NCI-H526 treated with DMSO at 0.1 percent for 48 hours (cell line): ENCODE results near the gene SLC19A1.
"Not testable (repeated sequence)": the region's sequence is repeated elsewhere in the genome, so short reads cannot be mapped to it uniquely, and the experiment has no call there.

Experiments used
- DNase-seq: peaks from one replicate; lab custom pipeline; 2025; lab: John Stamatoyannopoulos, UW

The SLC19A1 gene

DNA sequence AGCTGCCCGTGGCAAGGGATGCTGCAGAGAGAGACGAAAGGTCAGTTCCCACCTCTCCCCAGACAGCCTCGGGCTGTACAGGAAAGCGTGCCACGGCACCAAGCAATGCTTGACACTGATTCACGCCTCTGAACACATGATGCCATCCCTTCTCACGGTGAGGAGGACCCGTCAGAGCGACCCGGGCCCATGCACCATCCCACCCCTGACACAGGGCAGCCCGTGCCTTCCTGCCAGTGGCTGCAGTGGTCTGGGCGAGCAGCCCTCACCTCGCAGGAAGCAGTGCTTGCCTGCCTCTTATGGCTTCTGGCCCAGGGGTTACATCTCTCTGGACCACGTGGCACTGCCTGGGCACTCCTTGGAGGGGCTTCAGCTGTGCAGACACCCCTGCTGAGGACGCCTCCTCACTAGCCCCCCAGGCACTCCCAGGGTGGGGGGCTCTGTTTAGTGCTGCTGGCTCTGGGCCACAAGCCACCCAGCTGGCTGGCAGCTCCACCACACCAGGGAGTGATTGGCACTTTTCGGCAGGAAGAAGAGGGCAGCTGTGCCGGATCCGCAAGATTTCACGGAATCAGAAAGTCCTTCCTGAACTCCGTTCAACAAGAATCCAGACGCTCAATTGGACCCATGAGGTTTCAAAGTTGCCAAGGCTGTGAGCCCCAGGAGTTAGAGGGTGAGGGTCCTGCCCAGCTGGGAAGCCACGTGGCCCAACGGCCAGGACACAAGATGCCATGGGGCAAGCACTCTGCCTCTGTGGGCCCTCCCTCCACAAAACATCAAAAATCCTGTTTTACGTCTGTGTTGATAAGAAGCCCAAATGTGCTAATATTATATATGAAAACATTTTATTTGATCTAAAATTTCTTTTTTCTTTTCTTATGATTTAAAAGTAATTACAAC, 34.8 kb upstream of the SLC19A1 start:
- DNase-seq: no peak

DNA sequence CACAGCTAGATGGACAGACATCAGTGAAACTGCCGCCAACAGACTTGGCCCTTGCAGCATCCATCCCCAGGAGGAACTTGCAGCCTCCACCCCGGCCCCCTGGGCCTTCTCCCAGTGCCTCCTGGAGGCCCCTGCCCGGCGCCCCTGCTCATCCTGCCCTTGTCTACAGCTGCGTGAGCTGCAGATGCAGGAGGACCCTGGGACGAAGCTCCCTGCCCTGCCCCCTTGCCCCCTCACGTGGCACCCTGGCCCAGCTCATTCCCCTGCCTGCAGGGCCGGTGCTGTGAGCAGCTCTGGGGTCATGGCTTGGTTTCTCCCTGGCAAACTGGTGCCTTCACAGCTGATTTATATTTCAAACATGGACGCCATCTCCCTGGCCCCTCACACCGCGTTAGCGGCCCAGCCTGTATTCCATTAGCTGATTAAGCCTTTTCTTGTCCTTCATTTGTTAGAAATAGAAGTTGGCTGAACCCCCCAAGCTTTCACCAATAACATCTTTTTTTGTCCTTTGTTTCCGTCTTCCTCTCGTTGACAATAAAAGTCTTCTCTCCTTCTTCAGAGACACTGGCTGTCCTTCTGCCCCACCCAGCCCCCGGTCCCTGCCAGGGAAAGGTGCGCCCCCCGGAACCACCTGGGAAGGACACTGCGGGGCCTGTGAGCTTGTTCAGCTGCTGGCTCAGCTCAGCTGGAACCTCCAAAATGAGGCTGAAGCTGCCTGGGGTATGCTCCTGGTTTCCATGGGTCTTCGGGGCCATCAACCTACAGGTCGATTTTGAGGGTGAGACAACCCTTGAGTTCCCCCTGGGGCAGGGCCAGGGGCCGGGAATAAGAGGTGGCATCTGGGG, 34.0 kb upstream of the SLC19A1 start:
- no peak for DNase-seq

DNA sequence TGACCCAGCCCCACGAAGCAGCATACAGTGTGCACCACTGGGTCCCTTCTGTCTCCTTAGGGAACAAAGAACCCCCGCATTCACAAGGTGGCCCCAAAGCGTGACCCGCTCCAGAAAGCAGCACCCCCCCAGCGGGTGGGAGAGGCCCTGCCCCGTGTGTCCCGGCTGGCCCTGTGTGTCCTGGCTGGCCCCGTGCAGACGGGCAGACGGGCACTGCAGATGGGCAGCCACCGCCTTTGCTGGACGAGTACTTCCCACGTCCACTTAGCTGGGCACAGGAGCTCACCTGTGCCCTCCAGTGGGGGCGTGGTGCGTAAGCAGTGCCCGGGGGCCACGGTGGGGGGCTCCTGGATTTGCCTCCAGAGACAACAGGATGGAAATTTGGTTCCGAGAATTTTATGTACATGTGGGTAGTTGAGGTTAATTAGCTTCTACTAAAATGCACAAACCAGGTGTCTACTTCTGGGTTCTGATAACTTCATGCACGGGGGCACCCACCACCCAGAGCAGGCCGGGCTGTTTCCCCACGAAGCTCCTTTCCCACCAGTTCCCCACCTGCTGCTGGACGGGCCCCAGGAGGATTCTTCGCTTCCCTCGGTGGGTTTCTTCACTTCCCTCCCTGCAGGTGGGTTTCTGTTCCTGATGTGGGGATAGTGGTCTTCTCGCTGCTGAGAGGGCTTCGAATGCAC, 33.2 kb upstream of the SLC19A1 start:
- DNase-seq: no peak

DNA sequence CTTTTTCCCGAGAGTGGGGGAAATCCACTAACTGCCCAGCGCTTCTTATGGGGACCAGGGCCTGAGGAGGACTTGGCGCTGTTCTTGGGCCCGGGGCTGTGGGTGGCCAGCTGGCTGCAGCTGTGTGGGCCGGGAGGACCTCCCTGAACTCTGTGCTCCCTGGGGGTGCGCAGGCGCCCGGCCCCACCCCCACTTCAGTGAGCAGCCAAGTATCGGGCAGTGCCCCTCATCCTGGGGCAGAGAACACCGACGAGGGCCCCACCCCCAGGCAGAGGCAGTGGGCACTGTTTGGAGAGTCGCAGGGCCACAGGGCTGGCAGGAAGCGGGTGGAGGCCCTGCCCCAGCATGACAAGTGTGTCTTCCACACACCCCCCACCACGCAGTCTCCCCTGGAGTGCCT, 32.5 kb upstream of the SLC19A1 start:
- no peak for DNase-seq

DNA sequence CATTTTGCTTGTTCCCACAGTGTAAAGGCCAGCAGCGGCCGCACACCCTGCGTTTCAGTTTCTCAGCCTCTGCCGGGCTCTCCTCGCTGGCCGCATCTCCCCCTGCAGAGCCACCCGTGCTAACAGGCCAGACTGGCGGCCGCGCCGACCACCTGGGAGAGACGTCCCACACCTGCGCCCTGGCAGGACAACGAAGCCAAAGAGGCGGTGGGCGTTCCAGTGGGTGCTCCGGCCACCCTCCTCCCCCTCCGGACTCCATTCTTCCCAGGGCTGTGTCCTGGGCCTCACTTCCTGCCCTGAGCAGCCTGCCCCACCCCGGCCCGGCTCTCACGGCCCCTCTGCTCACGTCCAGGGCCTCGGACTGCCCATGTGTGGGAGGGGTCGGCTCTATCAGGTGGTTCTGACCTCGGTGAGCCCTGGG, 31.9 kb upstream of the SLC19A1 start:
- DNase-seq: no peak

DNA sequence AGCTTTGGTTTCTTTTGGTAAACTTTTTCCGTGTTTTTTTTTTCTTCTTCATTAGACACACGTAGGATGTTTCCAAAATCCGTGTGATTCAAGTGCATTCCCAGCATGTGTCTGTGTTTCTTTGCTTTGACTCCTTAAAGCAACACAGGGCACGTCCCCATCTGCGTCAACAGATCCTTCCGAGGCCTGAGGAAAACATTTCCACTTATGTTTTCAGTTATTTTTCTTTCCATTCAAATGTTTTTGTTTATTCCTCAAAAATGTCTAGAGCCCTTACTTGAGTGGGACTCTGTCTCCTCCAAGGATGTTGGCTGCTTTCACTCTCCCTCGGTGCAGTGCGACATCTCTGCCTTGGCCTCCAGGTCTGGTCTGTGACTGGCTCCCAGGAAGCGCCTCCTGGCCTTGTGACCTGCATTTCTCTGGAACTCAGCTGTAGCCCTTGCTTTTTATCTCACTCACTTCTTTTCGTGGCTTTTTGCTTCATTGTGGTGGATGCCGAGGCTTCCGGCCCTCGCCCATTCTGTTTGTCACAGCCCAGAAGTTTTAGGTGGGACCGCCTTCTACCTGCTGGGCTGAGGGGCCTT, 31.3 kb upstream of the SLC19A1 start:
- DNase-seq: no peak

DNA sequence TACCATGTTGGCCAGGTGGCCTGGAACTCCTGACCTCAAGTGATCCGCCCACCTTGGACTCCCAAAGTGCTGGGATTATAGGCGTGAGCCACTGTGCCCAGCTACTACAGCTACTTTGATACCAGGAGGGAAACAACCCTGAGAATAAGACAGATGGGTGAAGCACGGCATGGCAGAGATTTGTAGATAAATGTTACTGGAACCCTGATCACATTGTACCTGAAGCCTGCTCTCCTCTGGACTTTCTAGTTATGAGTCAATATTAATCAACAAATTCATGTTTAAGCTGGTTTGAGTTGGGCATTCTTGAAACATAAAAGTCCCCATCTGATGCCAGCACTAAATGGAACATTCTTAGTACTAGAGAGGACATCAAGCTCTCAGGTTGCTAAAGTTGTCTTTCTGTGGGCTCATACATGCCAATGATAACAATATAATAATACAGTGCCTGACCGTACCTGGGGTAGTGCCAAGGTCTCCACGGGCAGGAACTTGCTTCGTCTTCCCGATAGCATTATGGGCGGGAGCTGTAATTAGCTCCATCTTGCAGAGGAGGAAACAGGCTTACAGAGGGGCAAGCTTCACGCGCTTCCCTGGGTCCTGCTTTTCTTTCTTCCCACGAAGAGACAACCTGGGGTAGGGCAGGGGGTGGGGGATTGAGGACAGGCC, 30.7 kb upstream of the SLC19A1 start:
- no peak for DNase-seq

DNA sequence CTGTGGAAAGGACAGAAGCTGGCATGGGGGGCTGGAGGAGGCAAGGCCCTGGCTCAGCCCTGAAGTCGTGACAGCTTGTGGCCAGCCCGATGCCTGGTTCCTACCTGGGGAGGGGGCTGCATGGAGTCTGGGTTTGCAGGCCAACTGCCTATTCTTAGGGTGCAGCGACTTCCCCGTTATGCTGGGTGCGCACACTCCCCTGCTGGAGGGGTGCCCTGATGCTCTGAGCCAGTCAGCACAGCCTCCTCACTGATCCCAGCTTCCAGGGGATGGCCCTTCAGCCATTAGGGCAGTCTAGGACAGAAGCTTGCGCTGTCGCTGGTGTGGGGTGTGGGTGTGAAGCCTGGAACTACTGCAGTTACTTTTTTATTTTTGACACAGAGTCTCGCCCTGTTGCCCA, 30.0 kb upstream of the SLC19A1 start:
- no peak for DNase-seq

DNA sequence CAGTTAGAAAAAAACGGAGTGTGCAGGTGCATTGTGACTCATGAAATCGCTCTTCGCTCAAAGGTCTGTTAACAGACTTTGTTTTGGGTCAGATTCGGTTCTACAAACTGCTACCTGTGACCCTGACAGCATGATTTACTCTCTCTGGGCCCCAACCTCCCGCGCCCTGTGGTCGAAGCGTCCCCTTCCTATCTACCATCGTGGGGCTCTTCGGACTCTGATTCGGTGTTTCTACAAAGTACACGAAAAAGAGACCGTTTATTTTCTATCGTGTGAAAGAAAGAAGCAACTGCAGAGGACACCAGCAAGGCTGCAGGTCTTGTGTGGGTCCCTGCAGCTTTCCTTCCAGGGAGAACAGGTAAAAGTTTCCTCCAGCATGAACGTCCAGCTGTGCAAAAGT, 29.4 kb upstream of the SLC19A1 start:
- no peak for DNase-seq

DNA sequence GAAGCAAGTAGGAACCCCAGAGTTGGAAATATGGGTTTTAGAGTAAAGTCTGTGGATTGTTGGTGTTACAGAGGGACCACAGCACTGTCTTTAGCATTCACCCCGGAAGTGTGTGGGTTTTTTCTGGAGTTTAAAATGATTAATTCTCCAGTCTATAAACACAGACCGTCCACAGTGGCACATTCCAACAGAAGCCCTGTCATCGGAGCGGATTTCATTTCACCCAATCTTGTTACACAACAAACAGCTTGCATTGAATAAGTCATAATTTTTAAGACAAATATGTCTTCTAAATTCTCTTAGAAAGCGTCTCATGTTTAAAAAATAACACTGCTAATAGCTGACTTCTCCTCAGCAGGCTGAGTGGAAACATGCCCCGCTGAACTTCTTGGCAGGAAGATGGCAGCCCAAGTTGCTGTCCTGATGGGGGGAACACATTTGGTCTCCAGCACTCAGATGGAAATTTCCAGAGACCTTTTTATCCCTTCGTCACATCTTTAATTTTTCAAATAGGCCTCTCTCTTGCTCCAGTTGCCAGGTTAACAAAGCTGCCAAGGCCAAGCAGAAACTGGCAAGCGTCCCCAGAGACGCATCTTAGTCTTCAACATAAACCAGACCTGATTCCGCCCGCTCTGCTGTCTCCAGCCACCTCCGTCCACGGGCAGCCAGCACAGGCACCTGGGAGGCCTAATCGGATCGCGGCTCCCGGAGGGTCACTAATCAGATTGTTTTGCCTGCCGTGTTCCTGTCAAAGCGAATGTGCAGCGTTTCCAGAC, 28.8 kb upstream of the SLC19A1 start:
- no peak for DNase-seq

DNA sequence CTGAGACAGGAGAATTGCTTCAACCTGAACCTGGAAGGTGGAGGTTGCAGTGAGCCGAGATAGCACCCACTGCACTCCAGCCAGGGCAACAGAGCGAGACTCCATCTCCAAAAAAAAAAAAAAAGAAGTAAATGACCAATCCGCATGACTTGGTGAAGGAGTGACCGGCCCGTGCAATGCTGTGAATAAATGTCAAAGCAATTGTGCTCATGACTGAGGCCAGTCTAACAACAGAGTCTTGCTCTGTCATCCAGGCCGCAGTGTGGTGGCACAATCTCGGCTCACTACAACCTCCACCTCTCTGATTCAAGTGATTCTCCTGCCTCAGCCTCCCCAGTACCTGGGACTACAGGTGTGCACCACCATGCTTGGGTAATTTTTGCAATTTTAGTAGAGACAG, 27.8 kb upstream of the SLC19A1 start:
- no peak for DNase-seq

DNA sequence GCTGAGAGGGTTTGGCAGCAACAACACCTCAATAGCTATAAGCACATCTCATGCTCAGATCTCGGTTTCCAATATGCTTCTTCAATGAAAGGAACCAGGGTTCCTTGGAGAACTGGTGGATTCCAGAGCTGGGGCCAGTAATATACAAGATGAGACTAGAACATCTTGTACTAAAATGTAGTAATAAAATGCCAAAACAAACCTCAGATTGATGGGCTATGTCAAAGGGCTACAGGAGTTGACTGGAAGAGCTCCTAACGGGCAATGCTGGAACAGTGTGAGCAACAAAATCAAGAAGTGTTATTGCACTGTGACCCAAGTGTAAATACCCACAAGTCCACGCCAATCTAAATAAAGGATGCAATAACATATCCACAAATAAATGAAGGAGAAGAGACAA, 26.1 kb upstream of the SLC19A1 start:
- no peak for DNase-seq

DNA sequence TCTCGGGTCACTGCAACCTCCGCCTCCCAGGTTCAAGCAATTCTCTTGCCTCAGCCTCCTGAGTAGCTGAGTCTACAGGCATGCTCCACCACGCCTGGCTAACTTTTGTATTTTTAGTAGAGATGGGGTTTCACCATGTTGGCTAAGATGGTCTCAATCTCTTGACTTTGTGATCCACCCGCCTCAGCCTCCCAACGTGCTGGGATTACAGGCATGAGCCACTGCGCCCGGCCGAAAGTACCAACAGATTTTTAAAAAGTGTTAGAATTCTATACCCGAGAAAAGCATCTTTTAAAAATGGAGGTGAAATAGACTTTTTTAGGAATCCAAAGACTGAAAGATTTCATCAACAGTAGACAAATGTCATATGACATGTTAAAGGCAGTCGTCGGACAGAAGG, 21.9 kb upstream of the SLC19A1 start:
- not testable (repeated sequence) for DNase-seq

DNA sequence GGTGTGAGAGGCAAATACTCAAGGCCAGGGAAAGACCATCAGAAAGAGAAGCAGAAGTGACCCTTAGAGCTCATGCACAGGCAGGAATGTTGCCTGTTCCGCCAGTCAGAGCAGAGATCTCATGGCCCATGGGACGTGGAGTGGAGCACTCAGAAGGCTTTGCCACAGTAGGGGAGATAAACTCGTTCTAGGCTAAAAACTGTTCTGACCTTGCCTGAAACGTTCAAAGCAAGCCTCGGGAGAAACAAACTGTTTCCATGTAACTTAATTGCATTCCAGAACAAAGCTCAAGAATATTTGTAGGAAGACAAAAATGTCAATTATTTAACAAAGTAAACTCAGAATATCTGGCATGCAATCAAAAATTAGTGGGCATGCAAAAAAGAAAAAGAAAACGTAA, 20.7 kb upstream of the SLC19A1 start:
- DNase-seq: no peak

DNA sequence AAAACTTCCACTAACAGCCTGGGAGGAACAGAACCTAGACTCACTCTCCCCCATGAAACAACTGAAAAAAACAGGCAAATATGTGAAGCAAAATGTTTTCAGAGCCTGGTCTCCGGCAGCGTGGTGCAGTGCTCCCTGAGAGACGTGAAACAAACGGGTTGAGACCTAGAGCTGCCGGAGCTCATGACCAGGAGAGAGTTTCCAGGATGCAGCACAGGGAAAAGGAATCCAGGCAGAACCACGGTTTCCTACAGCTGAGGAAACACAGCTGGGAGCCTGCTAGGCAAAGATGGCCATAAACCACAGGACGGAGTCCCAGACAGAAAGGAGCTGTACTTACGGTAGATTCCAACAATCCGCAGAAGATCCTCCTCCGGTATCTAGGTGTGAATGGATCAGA, 20.2 kb upstream of the SLC19A1 start:
- no peak for DNase-seq

DNA sequence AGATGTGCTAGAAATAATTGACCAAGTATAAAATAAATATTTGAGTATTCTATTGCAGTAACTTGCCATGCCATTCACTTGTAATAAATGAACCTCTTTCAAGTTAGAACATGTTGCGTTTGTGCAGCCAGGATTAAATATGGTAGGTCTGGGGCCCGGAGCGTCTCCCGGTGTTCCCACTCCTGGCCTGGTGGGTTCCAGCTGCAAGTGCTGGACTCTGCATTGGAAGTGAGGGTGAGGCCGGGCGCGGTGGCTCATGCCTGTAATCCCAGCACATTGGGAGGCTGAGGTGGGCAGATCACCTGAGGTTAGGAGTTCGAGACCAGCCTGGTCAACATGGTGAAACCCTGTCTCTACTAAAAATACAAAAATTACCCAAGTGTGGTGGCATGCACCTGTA, 19.0 kb upstream of the SLC19A1 start:
- not testable (repeated sequence) for DNase-seq

DNA sequence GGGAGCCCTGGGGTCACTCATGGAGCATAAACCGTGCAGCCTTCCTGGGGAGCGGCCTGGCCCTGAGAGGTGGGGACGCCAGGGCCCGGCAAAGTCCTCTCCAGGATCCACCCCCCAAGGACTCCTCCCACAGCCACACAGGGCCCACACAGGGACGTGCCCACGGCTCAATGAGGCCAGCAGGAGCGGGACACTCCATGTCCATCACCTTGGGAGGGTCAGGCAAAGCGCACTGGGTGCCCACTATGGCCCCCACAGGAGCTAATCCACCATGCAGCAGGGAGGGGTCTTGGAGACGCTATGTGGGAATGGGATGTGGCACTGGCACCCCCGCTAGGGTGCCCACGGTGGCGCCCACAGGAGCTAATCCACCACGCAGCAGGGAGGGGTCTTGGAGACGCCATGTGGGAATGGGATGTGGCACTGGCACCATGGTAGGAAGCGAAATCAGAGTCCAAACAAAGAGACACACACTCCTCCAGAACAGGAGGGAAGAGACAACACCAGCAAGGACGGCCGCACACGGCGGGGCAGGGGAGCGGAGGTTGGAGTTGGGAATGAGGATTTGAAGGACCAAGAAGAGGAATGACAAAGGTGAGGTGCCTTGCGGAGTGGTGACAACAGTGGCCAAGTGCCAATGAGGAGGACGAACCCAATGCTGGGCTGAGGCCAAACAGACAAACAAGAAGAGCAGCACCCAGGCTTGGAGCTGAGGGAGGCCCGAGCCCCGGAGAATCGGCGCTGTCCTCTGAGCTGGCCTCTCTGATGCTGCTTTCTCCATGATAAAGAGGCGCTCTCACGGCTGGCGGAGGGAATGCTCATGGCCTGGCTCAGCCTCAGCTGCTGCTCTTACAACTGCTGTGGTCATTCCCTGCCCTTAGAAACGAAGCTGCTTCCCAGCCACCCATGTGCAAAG, 18.1 kb upstream of the SLC19A1 start:
- DNase-seq: no peak

DNA sequence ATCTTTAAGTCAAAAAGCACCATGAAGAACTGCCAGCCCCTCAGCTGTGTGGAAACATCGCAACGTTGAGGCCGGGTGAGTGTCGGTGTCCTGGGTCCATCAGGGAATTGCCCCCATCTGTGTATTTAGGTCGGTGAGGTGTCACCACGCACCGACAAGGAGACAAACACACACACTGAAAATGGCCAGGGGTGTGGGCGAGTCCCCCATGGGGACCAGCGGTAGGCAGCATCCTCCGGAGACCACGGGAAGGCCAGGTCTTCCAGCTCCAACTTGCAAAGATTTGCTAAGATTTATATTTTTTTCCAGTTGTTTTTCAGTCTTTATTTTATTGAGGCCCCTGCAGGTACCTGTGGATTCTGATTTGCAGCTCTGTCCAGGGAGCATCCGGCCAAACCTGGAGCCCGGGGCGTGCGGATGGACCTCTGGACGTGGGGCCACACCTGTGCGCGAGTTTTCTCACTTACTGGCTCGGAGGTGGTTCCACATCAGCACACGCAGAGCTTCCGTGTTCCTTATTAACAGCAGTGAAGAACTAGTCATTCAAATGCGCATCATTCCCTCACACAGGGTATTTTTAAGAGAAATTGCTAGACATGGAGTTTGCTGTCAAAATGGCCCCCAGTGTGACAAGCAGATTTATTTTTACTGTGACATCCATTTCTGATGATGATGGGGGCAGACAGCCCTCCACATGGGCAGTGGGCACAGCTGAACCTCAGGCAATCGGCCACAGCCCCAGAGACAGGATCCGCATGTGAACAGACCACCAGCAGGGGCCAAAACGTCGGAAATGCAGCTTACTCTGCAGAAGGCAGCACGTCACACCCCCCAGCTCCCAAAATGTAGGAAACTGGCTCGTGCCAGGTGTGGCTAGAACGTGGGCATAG, 17.2 kb upstream of the SLC19A1 start:
- DNase-seq: no peak
